ENCODE data around the gene MPHOSPH10.
"Not testable (repeated sequence)": the region's sequence is repeated elsewhere in the genome, so short reads cannot be mapped to it uniquely, and the experiment has no call there.

MPHOSPH10 gene

DNA sequence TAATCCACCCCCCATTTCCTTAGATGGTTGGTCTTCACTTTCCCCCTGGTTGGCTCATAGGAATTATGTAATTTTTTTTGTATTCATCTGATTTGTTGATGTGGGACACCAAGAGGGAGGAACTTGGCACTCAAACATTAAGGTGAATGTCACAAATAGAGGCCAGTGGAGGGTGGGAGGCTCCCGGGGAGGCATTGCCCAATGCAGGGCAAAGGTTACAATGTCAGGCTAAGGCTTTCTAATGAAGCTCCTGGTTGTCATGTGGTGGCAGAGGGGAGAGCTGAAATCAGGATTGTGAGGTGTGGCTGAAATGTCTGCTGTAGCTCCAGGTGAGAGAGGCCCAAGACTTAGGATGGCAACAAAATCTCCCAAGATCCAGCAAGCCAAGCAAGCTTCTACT is 42.7 kb downstream of the MPHOSPH10 start:
- no peak for DNase-seq (ENCODE audit: low read depth)

DNA sequence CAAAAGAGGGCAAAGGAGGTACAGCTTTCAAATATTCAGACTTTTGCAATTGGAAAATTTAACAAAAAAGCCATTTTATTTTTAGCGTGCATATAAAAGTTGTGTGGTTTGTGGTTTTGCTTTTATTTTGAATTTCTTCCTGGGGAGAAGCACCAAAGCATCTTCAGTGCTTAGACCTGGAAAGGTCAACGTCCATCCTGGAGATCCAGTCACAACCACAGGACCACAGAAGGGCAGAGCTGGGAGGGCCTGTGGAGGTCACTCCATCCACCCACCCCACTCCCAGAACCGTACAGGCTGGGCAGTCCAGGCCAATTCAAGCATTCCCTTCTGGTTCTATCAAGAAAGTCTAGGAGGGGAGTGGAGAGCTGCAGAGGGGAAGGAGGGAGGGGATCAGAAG is 43.8 kb downstream of the MPHOSPH10 start:
- no peak for DNase-seq (ENCODE audit: low read depth)

- not testable (repeated sequence) for DNase-seq (ENCODE audit: low read depth)
These were observed 48.4 kb downstream of the MPHOSPH10 start for GRCh38 chr2:71178836-71179235.

DNA sequence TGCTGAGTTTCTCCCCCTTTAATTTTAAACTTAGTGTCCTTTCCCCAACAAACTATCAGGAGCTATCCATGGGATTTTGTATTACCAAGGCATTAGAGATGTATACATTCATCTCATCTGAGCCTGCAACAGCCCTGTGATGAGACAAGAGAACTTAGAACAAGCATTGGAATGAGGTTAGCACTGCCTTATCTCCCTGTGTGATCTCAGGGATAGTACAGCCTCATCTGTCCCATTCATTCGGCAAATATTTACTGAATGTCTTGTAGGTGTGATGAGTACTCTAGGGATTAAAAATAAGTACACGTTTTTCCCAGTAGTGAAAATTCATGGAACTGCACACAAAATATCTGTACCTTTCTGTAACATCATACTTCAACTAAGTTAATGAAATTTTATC is 50.9 kb downstream of the MPHOSPH10 start:
- DNase-seq (ENCODE audit: low read depth) = no peak

- not testable (repeated sequence) for DNase-seq (ENCODE audit: low read depth)
These were observed 53.1 kb downstream of the MPHOSPH10 start for GRCh38 chr2:71183306-71184115.

- DNase-seq (ENCODE audit: low read depth) = no peak
These were observed 56.5 kb downstream of the MPHOSPH10 start for GRCh38 chr2:71186973-71187372.

GRCh38 chr2:71187589-71187988 is 57.2 kb downstream of the MPHOSPH10 start:
- DNase-seq (ENCODE audit: low read depth) = no peak

- DNase-seq (ENCODE audit: low read depth) = no peak
These were observed 60.5 kb downstream of the MPHOSPH10 start for GRCh38 chr2:71190656-71191569.

DNA sequence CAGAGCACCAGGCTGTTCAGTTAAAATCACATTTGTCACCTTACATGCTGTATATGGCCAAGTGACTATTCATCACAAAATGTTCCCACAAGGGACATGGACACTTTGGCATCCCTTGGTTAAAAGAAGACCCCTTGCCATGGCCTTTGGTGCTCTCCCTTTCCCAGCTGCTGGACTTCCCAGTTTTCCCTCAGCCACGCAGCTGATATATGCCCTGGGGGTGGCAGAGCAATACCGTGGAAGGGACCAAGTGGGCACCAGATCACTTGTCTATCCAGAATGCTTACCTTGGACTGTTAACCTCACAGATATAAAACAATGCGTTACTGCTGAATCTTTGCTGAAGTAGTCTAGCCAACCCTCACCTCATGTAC is 61.1 kb downstream of the MPHOSPH10 start:
- DNase-seq (ENCODE audit: low read depth) = no peak

All from stimulated activated CD8-positive, alpha-beta memory T cell treated with anti-CD3 and anti-CD28 coated beads, Interleukin-12 subunit alpha, Interleukin-12 subunit beta, amount 100 ng/mL, for 1 hour (primary cell).